Astrocyte of the cerebellum (primary cell): Measurements from ENCODE around the gene TMEM50B.
"Not testable (repeated sequence)": the region's sequence is repeated elsewhere in the genome, so short reads cannot be mapped to it uniquely, and the experiment has no call there.

ENCODE experiments used
- DNase-seq: peaks from one replicate; pipeline ENCODE4 v3.0.0-alpha.2; 2011; ENCODE audit warnings: low read depth
- H3K4me3 ChIP-seq: 2 replicates; pipeline ENCODE4 v1.5.1; 2011; ENCODE audit warnings: mild to moderate bottlenecking, low read depth, low read length, moderate library complexity
- CTCF ChIP-seq: IDR thresholded peaks from 2 replicates; pipeline ENCODE4 v1.5.1; 2012; ENCODE audit warnings: low read length, low read depth, moderate library complexity, mild to moderate bottlenecking; ENCODE audit errors: missing control alignments
- in situ Hi-C: cut with HindIII; loops from 2 replicates; pipeline ENCODE4 v1.10.0; 2017; ENCODE audit warnings: low sequenced_read_pairs

The TMEM50B gene

GRCh38 chr21:33480481-33481103, 818 bp upstream of the TMEM50B start:
- peak overlapping the region; percentile 69 for H3K4me3 ChIP-seq
- DNase-seq: no peak
- in situ Hi-C loops: no loop called here
- no peak for TF ChIP-seq CTCF

GRCh38 chr21:33478935-33479678, 667 bp downstream of the TMEM50B start:
- peak overlapping the region; percentile 69 for H3K4me3 ChIP-seq
- in situ Hi-C loops: no loop called here
- TF ChIP-seq CTCF: no peak
- no peak for DNase-seq

GRCh38 chr21:33478182-33478581, 1.6 kb downstream of the TMEM50B start:
- peak overlapping the region; percentile 69 for H3K4me3 ChIP-seq
- in situ Hi-C loops: no loop called here
- TF ChIP-seq CTCF: no peak

GRCh38 chr21:33477066-33477465, 2.7 kb downstream of the TMEM50B start:
- in situ Hi-C loops: no loop called here
- no peak for DNase-seq
- TF ChIP-seq CTCF: no peak
- H3K4me3 ChIP-seq: no peak overlapping the region

More at GRCh38 chr21:33478182-33478581, 1.6 kb downstream of the TMEM50B start:
- no peak for DNase-seq

GRCh38 chr21:33473344-33473743, 6.4 kb downstream of the TMEM50B start:
- DNase-seq: no peak
- no peak overlapping the region for H3K4me3 ChIP-seq
- no peak for TF ChIP-seq CTCF
- in situ Hi-C loops: no loop called here

GRCh38 chr21:33470701-33471100, 9.1 kb downstream of the TMEM50B start:
- no peak for DNase-seq
- in situ Hi-C loops: no loop called here
- TF ChIP-seq CTCF: no peak
- no peak overlapping the region for H3K4me3 ChIP-seq

- in situ Hi-C loops, H3K4me3 ChIP-seq, DNase-seq: not testable (repeated sequence)
Measured at GRCh38 chr21:33469183-33469582, 10.6 kb downstream of the TMEM50B start.
